SU-DHL-6 (cell line): ENCODE measurements around the gene WWTR1.

Experiments used
- CTCF ChIP-seq: fragments of 200-600 bp; sonication (generic); IDR thresholded peaks from one replicate; pipeline ENCODE4 v1.5.1; 2017; ENCODE audit warnings: antibody characterized with exemption, mild to moderate bottlenecking, low read length, moderate library complexity; ENCODE audit not compliant: insufficient read depth, poor library complexity, severe bottlenecking
- EZH2phosphoT487 ChIP-seq: fragments of 200-600 bp; sonication (generic), shearing (Covaris generic); conservative IDR thresholded peaks from 2 replicates; pipeline ENCODE4 v1.6.1; 2018; ENCODE audit warnings: mild to moderate bottlenecking, antibody characterized with exemption, low read length, moderate library complexity, mixed read lengths

- TF ChIP-seq CTCF (no peak), EZH2phosphoT487 (no peak)
Observed at GRCh38 chr3:149593418-149594160, 64.2 kb downstream of the WWTR1 start.
